ENCODE results near the gene DCST2. TPM values are rescaled to one million over a fixed set of nuclear protein-coding genes. Genes with fewer than 3 reads are reported as not detected.

The DCST2 gene
- total and polyA plus RNA-seq, 2 donors (not counting 3 experiments of a cell fraction or from before 2014, with no cell fraction given), result 0.29 to 0.51 TPM

DNA sequence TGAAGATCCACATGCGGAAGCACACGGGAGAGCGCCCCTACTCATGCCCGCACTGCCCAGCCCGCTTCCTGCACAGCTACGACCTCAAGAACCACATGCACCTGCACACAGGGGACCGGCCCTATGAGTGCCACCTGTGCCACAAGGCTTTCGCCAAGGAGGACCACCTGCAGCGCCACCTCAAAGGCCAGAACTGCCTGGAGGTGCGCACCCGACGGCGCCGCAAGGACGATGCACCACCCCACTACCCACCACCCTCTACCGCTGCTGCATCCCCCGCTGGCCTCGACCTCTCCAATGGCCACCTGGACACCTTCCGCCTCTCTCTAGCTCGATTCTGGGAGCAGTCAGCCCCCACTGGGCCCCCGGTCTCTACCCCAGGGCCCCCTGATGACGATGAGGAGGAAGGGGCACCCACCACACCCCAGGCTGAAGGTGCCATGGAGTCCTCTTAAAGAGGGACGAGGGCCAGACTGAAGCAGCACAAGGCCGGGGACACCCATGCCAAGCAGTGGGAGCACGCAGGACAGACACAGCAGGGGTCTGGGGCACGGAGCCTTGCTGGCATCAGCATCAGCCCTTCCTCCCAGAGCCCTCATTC is 17.2 kb downstream of the DCST2 start:
- intact Hi-C loops (cut with micrococcal nuclease), result loop anchor here (5.0 kb wide), 1 partner anchor 459 kb away; the partner anchor contains the start of gene UBE2Q1
- Histone ChIP-seq H3K4me2 (ENCODE audit: insufficient read depth, low read length) (no peak overlapping the region), H3K9me1 (replicated peaks; ENCODE audit: control insufficient read depth, extremely low read depth, insufficient read depth, low read length) (no peaks in the 10 kb centered on the region), H3K4me3 (replicated peaks in 1 of 3; ENCODE audit: insufficient read depth in 1 of 3, low read depth in 1 of 3, low read length in 3 of 3) (no peak overlapping the region), H3K9ac (replicated peaks; ENCODE audit: extremely low read depth, insufficient read depth, low read length) (no peak overlapping the region), H3K9me3 (replicated peaks; ENCODE audit: control insufficient read depth, insufficient read depth, low read length) (no peaks in the 10 kb centered on the region), H3K27me3 (ENCODE audit: control insufficient read depth in 2 of 2, insufficient read depth in 2 of 2, low read length in 2 of 2) (no peaks in the 10 kb centered on the region), H4K20me1 (replicated peaks; ENCODE audit: control insufficient read depth, extremely low read depth, insufficient read depth, low read length) (no peaks in the 10 kb centered on the region), H2AFZ (ENCODE audit: low read depth, low read length) (no peak overlapping the region), H3K79me2 (ENCODE audit: control insufficient read depth, insufficient read depth, low read length) (no peaks in the 10 kb centered on the region), H3K27ac (ENCODE audit: insufficient read depth, low read depth, low read length) (no peak overlapping the region), H3K4me1 (ENCODE audit: control insufficient read depth, extremely low read depth, insufficient read depth, low read length) (peaks cover 9% of the 10 kb centered on the region), H3K36me3 (ENCODE audit: control insufficient read depth in 2 of 2, extremely low read depth in 1 of 2, insufficient read depth in 2 of 2, low read length in 2 of 2) (peaks cover 0 to 19% of the 10 kb centered on the region in 2 experiments)
- DNase-seq (ENCODE audit: low read depth, low spot score), result no peak
- POLR2A ChIA-PET, result interaction anchor here (1.4 kb wide), 1 partner anchor 20 kb away, joined by 3 read pairs; no protein-coding TSS in a partner anchor
- dilution Hi-C loops (cut with MboI; ENCODE audit: extremely low pct_ligation_motif_present, low sequenced_read_pairs), result no loop called here
- TF ChIP-seq POLR2A (IDR thresholded peaks at IDR 0.05; ENCODE audit: low read depth, low read length), result no peak
- no peak for TF ChIP-seq JUN (IDR thresholded peaks at IDR 0.05; ENCODE audit: borderline replicate concordance, insufficient read depth, insufficient read length, low read depth)
- TF ChIP-seq FOS (IDR thresholded peaks at IDR 0.05; ENCODE audit: borderline replicate concordance, insufficient read depth, low read length), result no peak
- TF ChIP-seq, protein P1, sequence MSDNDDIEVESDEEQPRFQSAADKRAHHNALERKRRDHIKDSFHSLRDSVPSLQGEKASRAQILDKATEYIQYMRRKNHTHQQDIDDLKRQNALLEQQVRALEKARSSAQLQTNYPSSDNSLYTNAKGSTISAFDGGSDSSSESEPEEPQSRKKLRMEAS (IDR thresholded peaks at IDR 0.05; ENCODE audit: insufficient read depth, insufficient read length), result no peak
- no peak for TF ChIP-seq EZH2 (IDR thresholded peaks at IDR 0.05; ENCODE audit: borderline replicate concordance, low read depth, low read length, severe bottlenecking)
- TF ChIP-seq MYC (IDR thresholded peaks at IDR 0.05; ENCODE audit: low read depth, low read length), result no peak
- no TSS peak for BruUV-seq (replicated peaks)
- CTCF ChIA-PET, result interaction anchor here (1.5 to 6.4 kb wide), 19 partner anchors 9 to 456 kb away, joined by 5 to 87 read pairs (median 19); partner anchors contain the start of genes ADAM15, FLAD1, LENEP and PBXIP1
- no peak for FAIRE-seq

All from endothelial cell of umbilical vein (primary cell).